Testis (tissue), 3 donors: ENCODE results near the gene CYS1. TPM values are rescaled to one million over a fixed set of nuclear protein-coding genes. Genes with fewer than 3 reads are reported as not detected.
"Not testable (repeated sequence)": the region's sequence is repeated elsewhere in the genome, so short reads cannot be mapped to it uniquely, and the experiment has no call there.

ENCODE experiments used
- DNase-seq: peaks from one replicate; pipeline ENCODE4 v3.0.0-alpha.2; 2019
- H3K27ac ChIP-seq, 2 donors: fragments of 200-600 bp; sonication (generic); one replicate each; pipeline ENCODE4 v1.5.1; 2019
- H3K27me3 ChIP-seq: fragments of 200-600 bp; sonication (generic); one replicate; pipeline ENCODE4 v1.5.1; 2019
- H3K36me3 ChIP-seq: fragments of 200-600 bp; sonication (generic); one replicate; pipeline ENCODE4 v1.5.1; 2017; ENCODE audit warnings: low read depth; ENCODE audit errors: missing control alignments
- H3K4me1 ChIP-seq: fragments of 200-600 bp; sonication (generic); one replicate; pipeline ENCODE4 v1.5.1; 2019
- H3K4me3 ChIP-seq, 2 donors: fragments of 200-600 bp; sonication (generic); one replicate each; pipeline ENCODE4 v1.5.1; 2017 to 2019
- H3K9me3 ChIP-seq: fragments of 200-600 bp; sonication (generic); one replicate; pipeline ENCODE4 v1.5.1; 2017
- CTCF ChIP-seq, 3 experiments: fragments of 450-650 bp in 2 of 3; fragments of 200-600 bp in 1 of 3; sonication (generic) in 1 of 3; IDR thresholded peaks; one replicate each; pipeline ENCODE4 v1.5.1; 2016 to 2019; ENCODE audit warnings: antibody characterized with exemption in 3 of 3, mild to moderate bottlenecking in 2 of 3, moderate library complexity in 1 of 3
- POLR2A ChIP-seq: fragments of 450-650 bp; IDR thresholded peaks from one replicate; pipeline ENCODE4 v1.6.1; 2017; ENCODE audit warnings: antibody characterized with exemption, mild to moderate bottlenecking, moderate library complexity
- WGBS, 2 donors: methylation state at CpG; one replicate each; pipeline ENCODE4 v1.1.5; 2018; 5-methylcytosine and 5-hydroxymethylcytosine counted together
- intact Hi-C: fragments of 100-400 bp; cut with DNase I; formaldehyde crosslinking; loops from one replicate; pipeline ENCODE4 v1.15.1; 2023; ENCODE audit warnings: low total_unique reads
- polyA plus RNA-seq: library from polyadenylated mRNA; stranded (reverse); fragments of 350-450 nt; fragmentation: Illumina TruSeq; extraction: RNeasy Lipid Tissue Mini Kit (QIAGEN cat#74804); gene quantifications from one replicate; pipeline ENCODE4 v1.2.3, GENCODE V29; 2014; ENCODE audit warnings: low read depth, low replicate concordance; ENCODE audit not compliant: insufficient read depth
- total RNA-seq, 2 donors: library from RNA; depleted of rRNA; stranded (reverse); fragments of >200 nt; gene quantifications; one replicate each; pipeline ENCODE4 v1.2.3, GENCODE V29; 2016

The CYS1 gene
- total and polyA plus RNA-seq, 3 donors from 2014 or later = 3.7 to 5.5 (median 4.3) TPM

- H3K36me3 ChIP-seq, H3K4me3 ChIP-seq, H3K9me3 ChIP-seq, DNase-seq, H3K27ac ChIP-seq, H3K27me3 ChIP-seq, intact Hi-C loops: not testable (repeated sequence)
- peaks cover 22% of the 10 kb centered on the region for H3K4me1 ChIP-seq
- 91 to 92% methylated on average over 52 of the region's 52 CpGs for WGBS, 2 donors
Observed at GRCh38 chr2:10010861-10011605, 69.2 kb downstream of the CYS1 start.

DNA sequence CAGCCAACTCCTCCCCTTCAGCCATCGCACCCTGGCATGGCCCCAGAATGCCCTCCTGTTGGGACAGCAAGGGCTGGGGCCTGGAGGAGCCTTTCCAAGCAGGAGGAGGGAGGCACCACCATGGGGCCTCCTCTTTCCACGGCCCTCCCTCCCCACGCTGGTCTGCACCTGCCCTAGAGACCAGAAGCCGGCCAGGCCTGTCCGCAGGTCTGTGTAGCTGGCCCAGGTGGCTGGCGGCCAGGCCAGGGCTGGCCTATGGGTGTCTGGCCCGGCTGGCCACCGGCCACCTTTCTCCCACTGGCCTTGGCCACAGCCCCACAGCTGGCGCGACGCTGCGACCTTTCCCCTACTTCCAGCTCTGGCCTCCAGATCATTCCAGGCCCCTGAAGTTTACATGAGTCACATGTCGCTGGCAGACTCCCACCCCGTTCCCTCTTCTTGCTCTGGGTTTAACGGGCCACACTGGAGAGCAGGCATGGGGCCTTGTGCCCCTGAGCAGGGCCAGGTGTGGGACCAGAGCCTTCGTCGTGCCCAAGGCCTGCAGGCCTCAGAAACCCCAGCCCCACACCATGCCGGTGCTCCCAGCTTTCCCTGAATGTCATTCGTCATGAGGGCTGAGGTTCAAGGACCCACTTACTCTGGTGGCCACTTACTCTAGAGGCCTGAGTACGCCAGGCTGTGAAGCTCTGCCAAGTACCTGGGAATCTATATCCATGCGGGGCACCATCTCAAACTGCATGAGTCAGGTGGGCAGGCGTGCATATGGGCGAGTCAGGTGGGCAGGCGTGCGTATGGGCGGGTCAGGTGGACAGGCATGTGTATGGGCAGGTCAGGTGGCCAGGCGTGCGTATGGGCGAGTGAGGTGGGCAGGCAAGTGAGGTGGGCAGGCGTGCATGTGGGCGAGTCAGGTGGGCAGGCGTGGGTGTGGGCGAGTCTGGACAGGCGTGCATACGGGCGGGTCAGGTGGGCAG, 70.1 kb downstream of the CYS1 start:
- Histone ChIP-seq H3K27me3 (no peaks in the 10 kb centered on the region), H3K4me1 (peaks cover 22% of the 10 kb centered on the region), H3K4me3 (no peak overlapping the region), H3K27ac (no peak overlapping the region), H3K36me3 (no peaks in the 10 kb centered on the region), H3K9me3 (no peaks in the 10 kb centered on the region)
- 60 to 65% methylated on average over 29 to 36 of the region's 36 CpGs for WGBS, 2 donors
- intact Hi-C loops = no loop called here
- TF ChIP-seq POLR2A (no peak), CTCF (IDR thresholded peaks at IDR 0.05) (no peak)
- peak; percentile 75 for DNase-seq

DNA sequence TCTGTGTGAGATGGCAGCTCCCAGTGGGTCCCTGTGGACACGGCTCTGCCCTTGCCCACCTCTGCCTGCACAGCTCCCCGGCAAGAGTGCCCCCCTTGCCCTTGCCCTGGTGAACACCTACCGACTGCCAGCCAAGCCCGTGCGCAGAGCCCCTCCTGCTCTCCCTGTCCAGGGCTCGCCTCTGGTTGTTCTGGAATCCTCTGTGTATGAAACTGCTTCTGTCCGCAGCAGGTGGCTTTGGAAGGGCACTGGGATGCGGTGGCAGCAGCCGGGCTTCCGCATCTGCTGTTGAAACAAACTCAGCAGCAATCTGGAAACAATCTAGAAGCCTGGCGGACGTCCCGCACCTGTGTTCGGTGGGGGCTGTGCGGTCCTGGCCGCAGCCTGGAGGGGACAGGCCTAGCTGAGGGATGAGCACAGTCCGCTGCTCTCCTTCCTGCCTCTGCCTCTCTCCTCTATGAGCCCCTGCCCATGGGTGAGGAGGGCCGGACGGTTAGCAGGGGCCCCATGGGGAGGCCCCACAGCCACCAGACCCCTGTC, 70.9 kb downstream of the CYS1 start:
- Histone ChIP-seq H3K27ac (no peak overlapping the region), H3K4me3 (no peak overlapping the region), H3K9me3 (no peaks in the 10 kb centered on the region), H3K36me3 (no peaks in the 10 kb centered on the region), H3K4me1 (peaks cover 22% of the 10 kb centered on the region), H3K27me3 (no peaks in the 10 kb centered on the region)
- WGBS, 2 donors = 82 to 93% methylated on average over 3 to 18 of the region's 19 CpGs
- no peak for TF ChIP-seq POLR2A
- no peak for TF ChIP-seq CTCF (IDR thresholded peaks at IDR 0.05)
- intact Hi-C loops = no loop called here
- DNase-seq = no peak

DNA sequence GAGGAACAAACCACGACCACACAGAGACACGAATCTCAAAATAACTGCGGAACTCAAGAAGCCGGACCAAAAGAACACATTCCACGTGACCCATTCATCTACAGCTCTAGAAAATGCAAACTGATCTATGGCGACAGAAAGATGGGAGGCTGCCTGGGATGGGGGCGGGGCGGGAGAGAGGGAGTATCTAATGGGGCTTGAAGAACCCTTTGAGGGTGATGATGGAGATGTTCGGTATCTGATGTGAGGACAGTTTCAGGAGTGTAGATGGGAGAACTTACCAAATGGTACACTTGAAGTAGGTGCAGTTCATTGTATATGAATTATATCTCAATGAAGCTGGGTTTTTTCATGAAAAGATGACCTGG, 71.4 kb downstream of the CYS1 start:
- H3K27me3 ChIP-seq = no peaks in the 10 kb centered on the region
- H3K36me3 ChIP-seq = no peaks in the 10 kb centered on the region
- no peaks in the 10 kb centered on the region for H3K9me3 ChIP-seq
- no peak for DNase-seq
- 88 to 89% methylated on average over 9 of the region's 9 CpGs for WGBS, 2 donors
- no peak overlapping the region for H3K27ac ChIP-seq
- TF ChIP-seq POLR2A = no peak
- TF ChIP-seq CTCF (IDR thresholded peaks at IDR 0.05) = no peak
- peaks cover 22% of the 10 kb centered on the region for H3K4me1 ChIP-seq
- H3K4me3 ChIP-seq = no peak overlapping the region
- intact Hi-C loops = no loop called here
